Activated CD8-positive, alpha-beta memory T cell treated with anti-CD3 and anti-CD28 coated beads for 1 hour (primary cell): Measurements from ENCODE around the gene KLHL40.

Experiments used
- DNase-seq, 2 donors: peaks; one replicate each; pipeline ENCODE4 v3.0.0-alpha.2; 2020; ENCODE audit warnings: low read depth in 1 of 2; ENCODE audit errors: extremely low read depth in 1 of 2

The KLHL40 gene

GRCh38 chr3:42735615-42736014, 50.3 kb downstream of the KLHL40 start:
- DNase-seq: no peak

DNA sequence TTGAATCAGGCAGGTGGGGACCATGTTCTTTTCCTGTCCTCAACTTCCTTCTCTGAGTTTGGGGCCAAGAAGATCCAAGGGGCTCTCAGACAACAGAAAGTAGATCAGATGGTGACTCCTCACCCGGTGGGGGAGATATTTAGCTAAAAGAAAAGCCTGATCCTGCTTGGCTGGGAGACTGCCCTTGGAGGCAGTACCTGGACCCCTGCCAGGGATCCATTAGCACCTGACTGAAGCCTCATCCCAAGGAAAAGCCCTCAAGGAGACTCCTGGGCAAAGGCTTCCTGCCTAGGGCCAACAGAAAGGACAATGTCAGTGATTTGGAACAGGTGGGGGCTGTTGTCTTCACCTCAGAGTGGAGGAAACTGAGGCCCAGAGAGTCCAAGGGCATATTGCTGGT, 50.7 kb downstream of the KLHL40 start:
- no peak for DNase-seq

GRCh38 chr3:42736531-42736930, 51.2 kb downstream of the KLHL40 start:
- no peak for DNase-seq

DNA sequence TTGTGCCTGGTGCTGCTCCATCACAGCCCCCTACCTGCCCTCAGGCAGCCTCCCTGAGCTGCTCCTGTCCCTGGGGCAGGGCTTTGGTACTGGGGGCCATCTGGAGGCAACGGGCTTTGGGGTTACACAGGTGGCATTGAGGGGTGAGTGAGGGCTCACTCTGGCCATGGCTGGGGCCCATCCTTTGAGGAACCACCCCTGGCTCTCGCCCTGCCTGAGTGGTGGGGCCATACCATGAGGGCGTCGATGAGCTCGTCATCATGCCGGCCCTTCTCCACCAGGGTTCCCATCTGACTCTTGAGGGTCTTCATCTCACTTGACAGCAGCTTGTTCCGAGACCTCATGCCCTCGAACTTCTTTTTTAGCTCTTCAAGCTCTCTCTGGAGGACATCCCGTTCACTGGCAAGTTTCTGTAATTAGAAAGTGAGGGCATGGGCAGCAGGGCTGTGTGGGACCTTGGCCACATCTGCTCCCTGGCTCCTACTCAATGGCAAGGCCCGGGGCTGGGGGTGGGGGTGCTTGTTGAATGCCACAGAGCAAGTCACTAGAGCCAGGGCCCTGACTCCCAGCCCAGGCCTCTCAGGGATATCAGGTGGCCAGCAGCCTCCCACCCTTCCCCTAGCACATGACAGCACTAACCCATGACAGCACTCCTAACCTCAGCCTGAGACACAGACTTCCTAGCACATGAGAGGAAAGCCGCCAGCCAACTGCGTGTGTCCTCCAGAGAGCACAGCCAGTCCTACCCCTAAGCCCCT, 54.2 kb downstream of the KLHL40 start:
- no peak for DNase-seq

DNA sequence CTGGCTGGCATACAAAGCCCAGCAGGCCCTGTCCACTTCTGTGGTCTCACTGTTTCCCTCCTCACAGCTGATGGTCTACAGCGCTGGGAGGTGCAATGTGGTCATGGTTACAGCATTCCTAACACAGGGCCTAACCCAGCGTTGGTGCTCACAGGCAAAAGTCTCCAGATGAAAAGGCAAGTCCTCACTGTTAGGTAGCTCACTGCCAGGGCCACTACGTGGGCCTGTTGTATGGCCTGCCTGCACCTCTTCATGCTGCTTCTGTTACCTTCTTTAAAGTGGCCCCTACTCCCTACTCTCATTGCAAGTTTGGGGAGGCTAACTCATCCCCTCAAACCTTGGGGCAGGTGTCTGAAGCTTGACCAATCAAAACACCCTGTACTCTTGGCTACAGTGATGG, 56.5 kb downstream of the KLHL40 start:
- DNase-seq: no peak
